HG02571 (cell line): ENCODE results near the gene OR13J1.

ENCODE experiments used
- ATAC-seq: cut with Tn5 transposase; IDR thresholded peaks from one replicate; pipeline ENCODE4 v1.9.1; 2021; ENCODE audit warnings: mild to moderate bottlenecking, moderate library complexity; ENCODE audit not compliant: unreplicated experiment

OR13J1 gene

DNA sequence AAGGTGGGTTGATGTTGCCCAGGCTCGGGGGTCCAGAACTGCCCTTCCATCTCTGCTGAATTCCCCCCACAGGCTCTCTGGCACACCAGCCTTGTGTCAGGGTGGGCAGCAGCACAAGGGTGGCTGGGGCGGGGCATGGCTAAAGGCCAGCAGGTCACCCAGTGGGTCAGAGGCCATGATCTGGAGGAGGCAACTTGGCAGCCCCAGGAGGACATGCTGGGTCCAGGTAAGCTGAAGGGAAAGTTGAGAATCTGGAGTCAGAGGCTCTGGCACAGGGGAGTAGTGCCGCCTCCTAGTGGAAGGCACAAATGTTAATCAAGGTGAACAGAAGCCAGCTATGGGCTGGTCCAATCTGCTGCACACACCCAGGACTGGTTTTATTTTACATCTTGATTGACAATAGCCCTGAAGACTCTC is 35.0 kb downstream of the OR13J1 start:
- ATAC-seq, result no peak

- no peak for ATAC-seq
These were observed 35.7 kb downstream of the OR13J1 start for GRCh38 chr9:35834260-35835215.

DNA sequence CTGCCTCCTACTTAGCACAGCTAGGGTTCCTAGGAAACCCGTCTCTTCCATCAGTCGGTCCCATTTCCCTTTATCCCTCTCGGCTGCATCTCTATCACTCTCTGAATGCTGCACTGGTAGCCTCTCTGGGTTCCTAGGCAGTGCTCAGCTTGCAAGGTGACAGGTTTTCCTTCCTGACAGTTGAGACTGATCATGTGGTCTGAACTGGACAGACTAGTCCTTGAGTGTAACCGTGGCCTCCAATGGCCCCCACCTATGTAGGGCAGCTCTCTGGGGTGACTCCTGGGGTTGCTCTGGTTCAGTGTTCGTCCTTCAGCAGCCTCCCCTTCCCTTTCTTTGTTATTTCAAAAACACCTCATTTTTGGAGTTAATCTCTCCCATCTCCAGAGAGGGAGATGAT is 37.4 kb downstream of the OR13J1 start:
- ATAC-seq, result no peak

DNA sequence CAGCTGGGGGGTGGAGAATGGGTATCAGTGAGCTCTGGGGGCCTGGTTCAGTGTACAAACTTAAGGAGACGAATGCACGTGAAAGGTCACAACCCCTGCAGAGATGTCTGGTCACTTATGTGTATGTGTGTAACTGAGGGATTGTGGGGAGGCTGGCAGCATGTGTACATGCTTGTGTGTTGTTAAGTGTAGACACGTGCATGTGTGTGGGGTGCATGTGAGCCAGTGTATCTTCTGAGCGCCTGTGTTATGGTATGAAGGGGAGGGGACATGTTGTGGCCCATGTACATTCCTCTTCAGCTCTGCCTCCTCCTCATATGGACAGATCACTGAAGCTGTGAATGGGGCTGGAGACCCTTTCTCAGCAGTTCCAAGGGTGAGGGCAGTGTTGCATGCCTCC is 39.2 kb downstream of the OR13J1 start:
- ATAC-seq, result no peak

DNA sequence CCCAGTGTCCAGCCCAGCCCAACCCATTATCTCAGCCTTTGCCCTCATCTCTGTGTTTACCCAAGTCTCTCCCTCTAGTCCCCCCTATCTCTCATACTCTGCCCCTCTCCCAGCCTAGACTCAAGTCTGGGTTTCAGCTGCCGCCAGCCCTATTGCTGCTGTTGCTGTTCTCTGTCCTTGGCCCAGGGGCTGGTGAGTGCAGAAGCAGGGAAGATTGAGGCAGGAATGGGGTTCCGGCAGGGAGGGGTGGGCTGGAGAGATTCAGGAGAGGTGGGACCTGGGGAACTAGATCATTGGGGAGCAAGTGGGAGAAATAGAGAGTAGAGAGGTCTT is 40.5 kb downstream of the OR13J1 start:
- no peak for ATAC-seq

DNA sequence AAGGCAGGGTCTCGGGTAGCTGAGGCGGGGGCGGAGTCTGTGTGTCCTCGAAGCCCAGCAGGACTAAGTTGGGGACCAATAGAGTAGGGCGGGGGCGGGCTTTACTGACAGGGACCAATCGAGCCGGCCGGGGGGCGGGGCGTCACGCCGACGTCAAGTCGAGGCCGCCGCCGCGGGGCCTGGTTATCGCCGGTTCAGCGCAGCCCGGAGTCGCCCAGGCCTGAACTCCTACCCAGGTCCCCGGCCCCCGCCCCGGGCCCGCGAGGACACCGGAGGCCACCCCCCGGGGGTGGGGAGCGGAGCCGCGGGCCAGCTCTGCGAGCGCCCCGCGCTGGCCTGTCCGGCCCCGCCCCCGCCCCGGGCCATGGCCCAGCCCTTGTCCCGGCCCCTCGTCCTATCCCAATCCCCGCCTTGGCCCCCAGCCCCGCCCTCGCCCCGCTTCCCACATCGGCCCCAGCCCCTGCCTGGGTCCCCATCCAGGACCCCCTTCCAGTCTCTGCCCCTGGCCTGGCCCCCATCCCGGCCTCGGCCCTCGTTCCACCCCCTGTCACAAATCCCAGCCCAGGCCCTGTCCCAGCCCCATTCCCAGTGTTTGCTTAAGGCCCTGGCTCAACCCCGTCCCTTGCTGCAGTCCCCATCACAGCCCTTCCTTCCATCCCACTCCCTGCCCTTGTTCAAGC is 41.0 kb downstream of the OR13J1 start, which contains the start of gene TMEM8B:
TSS of gene TMEM8B (plus strand) at position 145 of the 680 bp plus-strand sequence. CDS start at position 365, 220 bp downstream.
- ATAC-seq, result peak; percentile 79

GRCh38 chr9:35828716-35829083 is 41.5 kb downstream of the OR13J1 start, which contains the start of gene FAM221B:
FAM221B (minus strand) TSS chr9:35828732; CDS start chr9:35826161, 2,571 bp downstream.
- ATAC-seq, result no peak

GRCh38 chr9:35827486-35827885 is 42.7 kb downstream of the OR13J1 start:
- ATAC-seq, result no peak

- no peak for ATAC-seq
These were observed 44.0 kb downstream of the OR13J1 start for GRCh38 chr9:35826071-35826701.

DNA sequence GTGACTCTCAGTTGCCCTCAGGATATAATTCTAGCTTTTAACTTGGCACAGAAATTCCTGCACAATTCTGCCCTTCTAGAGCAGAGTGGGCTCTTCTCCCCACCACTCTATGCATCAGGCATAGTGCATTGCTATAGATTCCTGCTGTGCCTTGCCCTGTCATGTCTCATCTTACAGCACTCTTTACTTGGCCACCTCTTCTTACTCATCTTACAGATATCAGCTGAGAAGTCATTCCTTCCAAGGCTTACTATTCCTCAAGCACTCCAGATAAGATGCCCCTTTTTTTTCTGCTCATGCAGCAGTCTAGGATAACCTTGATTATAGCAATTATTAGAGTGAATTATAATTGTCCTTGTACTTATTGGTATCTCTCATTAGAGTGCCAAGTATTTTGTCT is 47.3 kb downstream of the OR13J1 start:
- ATAC-seq, result no peak

DNA sequence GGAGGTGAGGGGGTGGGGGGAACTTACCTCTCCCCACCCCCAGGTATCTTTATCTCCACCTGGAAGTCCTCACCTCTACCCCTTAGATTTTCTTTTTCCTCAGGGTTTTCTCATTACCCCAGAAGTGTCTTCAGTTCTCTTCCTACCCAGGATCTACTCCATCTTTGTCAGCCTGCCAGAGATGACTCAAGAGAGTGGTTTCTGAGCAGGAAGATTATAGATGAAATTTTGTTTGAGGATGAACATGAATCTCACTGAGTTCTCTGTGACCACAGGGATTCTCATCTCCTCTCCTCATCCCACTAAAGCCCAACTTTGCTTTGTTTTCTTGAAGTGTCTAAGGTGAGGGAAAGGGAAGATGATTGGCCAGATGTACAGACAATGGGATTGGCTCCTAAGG is 50.1 kb downstream of the OR13J1 start:
- no peak for ATAC-seq
